ENCODE results near the gene PTX3.

- no peak for TF ChIP-seq CTCF (conservative IDR thresholded peaks at IDR 0.05; ENCODE audit: low read length)
- TF ChIP-seq EZH2phosphoT487 (IDR thresholded peaks at IDR 0.05; ENCODE audit: borderline replicate concordance) = no peak
Measured at GRCh38 chr3:157491136-157491535, 54.5 kb downstream of the PTX3 start.
